Panc1 (cell line): ENCODE measurements around the gene PXN. TPM values are rescaled to one million over a fixed set of nuclear protein-coding genes. Genes with fewer than 3 reads are reported as not detected.

Experiments
- ATAC-seq: fragments of 200-7000 bp; cut with Tn5 transposase; 2 replicates; pipeline ENCODE4 v1.9.1; 2020; ENCODE audit warnings: mild to moderate bottlenecking, moderate library complexity
- BruUV-seq: library from RNA; stranded (reverse); fragments of 400-500 nt; replicated peaks from 2 replicates; lab custom pipeline; 2021; lab: Mats Ljungman, UMichigan
- CTCF ChIA-PET: fragments of 300-600 bp; sonication (Branson Sonifier 250); formaldehyde crosslinking; loops from one replicate; lab custom pipeline; 2022; ENCODE audit warnings: antibody characterized with exemption; lab: Charles Lee
- POLR2A ChIA-PET: fragments of 300-600 bp; sonication (Branson Sonifier 250); formaldehyde crosslinking; loops from one replicate; lab custom pipeline; 2022; ENCODE audit warnings: antibody characterized with exemption; lab: Charles Lee
- DNase-seq: peaks from one replicate; pipeline ENCODE4 v3.0.0-alpha.2; 2010; ENCODE audit warnings: low read depth, low spot score
- H3K27ac ChIP-seq: 2 replicates; pipeline ENCODE4 v1.5.1; 2011; ENCODE audit warnings: mild to moderate bottlenecking, low read length, inconsistent platforms
- H3K27me3 ChIP-seq: fragments of 200-500 bp; sonication (Bioruptor generic); 2 replicates; pipeline ENCODE4 v1.6.0; 2014; ENCODE audit warnings: low read length, inconsistent platforms; ENCODE audit not compliant: control insufficient read depth, insufficient read depth
- H3K36me3 ChIP-seq: fragments of 200-500 bp; sonication (Bioruptor generic); 2 replicates; pipeline ENCODE4 v1.5.1; 2014; ENCODE audit warnings: inconsistent platforms, mild to moderate bottlenecking, low read length, moderate library complexity; ENCODE audit not compliant: control insufficient read depth, insufficient read depth
- H3K4me1 ChIP-seq: 2 replicates; pipeline ENCODE4 v1.5.1; 2011; ENCODE audit warnings: inconsistent platforms, mild to moderate bottlenecking, low read length, moderate library complexity; ENCODE audit not compliant: control insufficient read depth, insufficient read depth
- H3K4me3 ChIP-seq, 2 experiments: 2 replicates each; pipeline ENCODE4 v1.5.1; 2011 to 2012; ENCODE audit warnings: low read depth in 2 of 2, low read length in 2 of 2, mild to moderate bottlenecking in 2 of 2, inconsistent platforms in 1 of 2, moderate library complexity in 1 of 2
- H3K9me3 ChIP-seq: fragments of 200-500 bp; sonication (Bioruptor generic); 2 replicates; pipeline ENCODE4 v1.5.1; 2014; ENCODE audit warnings: low read depth, mild to moderate bottlenecking, inconsistent platforms, low read length, moderate library complexity; ENCODE audit not compliant: control insufficient read depth, insufficient read depth
- CTCF ChIP-seq: fragments of 450-650 bp; IDR thresholded peaks from 2 replicates; pipeline ENCODE4 v1.5.1; 2017; ENCODE audit warnings: mild to moderate bottlenecking
- POLR2AphosphoS5 ChIP-seq: IDR thresholded peaks from 2 replicates; pipeline ENCODE4 v1.6.1; 2012; ENCODE audit warnings: mild to moderate bottlenecking, low read depth, low read length, moderate library complexity
- SIN3A ChIP-seq: IDR thresholded peaks from 2 replicates; pipeline ENCODE4 v1.6.1; 2012; ENCODE audit warnings: low read depth, mild to moderate bottlenecking, low read length, moderate library complexity, borderline replicate concordance; ENCODE audit not compliant: insufficient read depth
- TCF7L2 ChIP-seq: IDR thresholded peaks from 2 replicates; pipeline ENCODE4 v1.6.1; 2011; ENCODE audit warnings: mild to moderate bottlenecking, low read depth, low read length, inconsistent platforms
- in situ Hi-C: cut with HindIII; loops from 2 replicates; pipeline ENCODE4 v1.10.0; 2016; ENCODE audit warnings: low sequenced_read_pairs, low pct_unique_long_range_greater_than_20kb
- intact Hi-C: fragments of 100-400 bp; cut with micrococcal nuclease; formaldehyde crosslinking; loops from one replicate; pipeline ENCODE4 v1.10.0; 2022; ENCODE audit not compliant: unreplicated experiment
- total RNA-seq: library from RNA; stranded (reverse); gene quantifications from one replicate; pipeline ENCODE4 v1.2.1, GENCODE V29; 2021; ENCODE audit not compliant: unreplicated experiment
- TF ChIP-seq, protein P1 (sequence below), 2 experiments: IDR thresholded peaks; 2 replicates each; pipeline ENCODE4 v1.6.1; 2011 to 2012; ENCODE audit warnings: low read depth in 2 of 2, control low read depth in 1 of 2, low read length in 1 of 2, mild to moderate bottlenecking in 1 of 2, moderate library complexity in 1 of 2; ENCODE audit not compliant: insufficient read depth in 1 of 2

Gene PXN
- total RNA-seq, 1 experiment from 2014 or later, result 484 TPM

DNA sequence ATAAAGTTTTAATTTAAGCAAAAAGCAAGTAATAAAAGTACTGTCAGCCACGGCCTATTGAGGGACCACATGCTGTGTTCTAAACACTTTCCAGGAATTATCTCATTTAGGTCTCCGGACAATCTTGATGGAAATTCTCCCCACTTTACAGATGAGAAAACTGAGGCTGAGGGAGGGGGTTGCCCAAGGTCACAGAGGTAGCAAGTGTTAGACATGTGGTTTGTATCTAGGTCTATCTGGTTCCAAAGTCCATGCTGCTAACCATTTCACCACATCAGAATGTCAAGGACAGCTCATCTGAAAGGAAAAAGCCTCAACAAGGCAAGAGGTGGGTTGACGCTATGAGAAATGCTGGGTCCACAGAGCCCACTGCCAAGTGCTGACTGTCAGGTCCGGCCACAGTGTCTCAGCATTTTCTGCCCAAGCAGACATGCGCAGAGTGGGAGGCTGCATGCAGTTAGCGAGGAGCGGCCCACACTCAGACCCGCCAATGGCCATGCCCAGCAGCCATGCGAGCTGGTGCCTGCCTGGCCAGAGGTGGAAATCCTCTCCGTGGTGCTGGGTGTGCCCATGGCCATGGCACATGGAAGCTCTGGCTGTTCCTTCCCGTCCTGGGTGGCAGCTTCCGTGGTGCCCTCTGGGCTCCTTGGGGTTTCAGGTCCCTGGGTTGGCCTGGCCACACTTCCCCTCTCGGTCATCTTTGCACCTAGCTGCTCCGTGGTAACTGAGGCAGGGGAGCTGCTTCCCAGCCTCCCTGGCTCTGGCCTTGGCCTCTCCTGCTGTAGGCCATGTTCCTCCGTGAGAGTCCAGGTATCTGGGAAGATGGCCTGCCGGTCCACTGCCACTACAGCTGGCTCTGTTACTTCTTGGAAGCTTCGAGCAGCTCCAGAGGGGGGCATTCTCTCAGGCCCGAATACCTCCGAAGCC lies 46.6 kb downstream of the PXN start:
- BruUV-seq, result no TSS peak
- in situ Hi-C loops, result no loop called here
- intact Hi-C loops, result no loop called here
- Histone ChIP-seq H3K27ac (peak overlapping the region; percentile 89), H3K9me3 (no peaks in the 10 kb centered on the region), H3K36me3 (peaks cover 26% of the 10 kb centered on the region), H3K27me3 (no peaks in the 10 kb centered on the region), H3K4me3 (no peak overlapping the region), H3K4me1 (peaks cover 72% of the 10 kb centered on the region)
- ChIA-PET CTCF (interaction anchor here (0.8 to 1.1 kb wide), 2 partner anchors 10 to 49 kb away, joined by 3 read pairs; no protein-coding TSS in a partner anchor), POLR2A (interaction anchor here (1.2 kb wide), 1 partner anchor 18 kb away, joined by 4 read pairs; the partner anchor contains the start of gene RPLP0)
- ATAC-seq, result no peak
- DNase-seq, result no peak
- TF ChIP-seq POLR2AphosphoS5, result no peak; the same call in 1 of the 2 replicates
- TF ChIP-seq CTCF, result no peak
- no peak for TF ChIP-seq TCF7L2
- TF ChIP-seq, protein P1, sequence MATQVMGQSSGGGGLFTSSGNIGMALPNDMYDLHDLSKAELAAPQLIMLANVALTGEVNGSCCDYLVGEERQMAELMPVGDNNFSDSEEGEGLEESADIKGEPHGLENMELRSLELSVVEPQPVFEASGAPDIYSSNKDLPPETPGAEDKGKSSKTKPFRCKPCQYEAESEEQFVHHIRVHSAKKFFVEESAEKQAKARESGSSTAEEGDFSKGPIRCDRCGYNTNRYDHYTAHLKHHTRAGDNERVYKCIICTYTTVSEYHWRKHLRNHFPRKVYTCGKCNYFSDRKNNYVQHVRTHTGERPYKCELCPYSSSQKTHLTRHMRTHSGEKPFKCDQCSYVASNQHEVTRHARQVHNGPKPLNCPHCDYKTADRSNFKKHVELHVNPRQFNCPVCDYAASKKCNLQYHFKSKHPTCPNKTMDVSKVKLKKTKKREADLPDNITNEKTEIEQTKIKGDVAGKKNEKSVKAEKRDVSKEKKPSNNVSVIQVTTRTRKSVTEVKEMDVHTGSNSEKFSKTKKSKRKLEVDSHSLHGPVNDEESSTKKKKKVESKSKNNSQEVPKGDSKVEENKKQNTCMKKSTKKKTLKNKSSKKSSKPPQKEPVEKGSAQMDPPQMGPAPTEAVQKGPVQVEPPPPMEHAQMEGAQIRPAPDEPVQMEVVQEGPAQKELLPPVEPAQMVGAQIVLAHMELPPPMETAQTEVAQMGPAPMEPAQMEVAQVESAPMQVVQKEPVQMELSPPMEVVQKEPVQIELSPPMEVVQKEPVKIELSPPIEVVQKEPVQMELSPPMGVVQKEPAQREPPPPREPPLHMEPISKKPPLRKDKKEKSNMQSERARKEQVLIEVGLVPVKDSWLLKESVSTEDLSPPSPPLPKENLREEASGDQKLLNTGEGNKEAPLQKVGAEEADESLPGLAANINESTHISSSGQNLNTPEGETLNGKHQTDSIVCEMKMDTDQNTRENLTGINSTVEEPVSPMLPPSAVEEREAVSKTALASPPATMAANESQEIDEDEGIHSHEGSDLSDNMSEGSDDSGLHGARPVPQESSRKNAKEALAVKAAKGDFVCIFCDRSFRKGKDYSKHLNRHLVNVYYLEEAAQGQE (IDR thresholded peaks at IDR 0.05; ENCODE audit: insufficient read depth in 1 of 2, low read depth in 2 of 2, low read length in 1 of 2), result no peak
- TF ChIP-seq SIN3A, result no peak

GRCh38 chr12:120216742-120217605 lies 48.6 kb downstream of the PXN start:
- ChIA-PET CTCF (interaction anchor here (0.5 to 1.2 kb wide), 2 partner anchors 11 to 15 kb away, joined by 3 to 6 read pairs; no protein-coding TSS in a partner anchor), POLR2A (interaction anchor here (1.2 kb wide), 1 partner anchor 74 kb away, joined by 5 read pairs; no protein-coding TSS in a partner anchor)
- intact Hi-C loops, result no loop called here
- no peaks in the 10 kb centered on the region for H3K9me3 ChIP-seq
- no peaks in the 10 kb centered on the region for H3K27me3 ChIP-seq
- no TSS peak for BruUV-seq
- H3K27ac ChIP-seq, result peak overlapping the region; percentile 44
- no peak overlapping the region for H3K4me3 ChIP-seq
- H3K36me3 ChIP-seq, result peaks cover 23% of the 10 kb centered on the region
- in situ Hi-C loops, result no loop called here
- ATAC-seq (peak; percentile 6), DNase-seq (no peak)
- H3K4me1 ChIP-seq, result peaks cover 64% of the 10 kb centered on the region
- no peak for TF ChIP-seq TCF7L2
- TF ChIP-seq POLR2AphosphoS5, result peak; percentile 61
- TF ChIP-seq SIN3A, result no peak
- TF ChIP-seq, protein P1 (IDR thresholded peaks at IDR 0.05; ENCODE audit: insufficient read depth in 1 of 2, low read depth in 2 of 2, low read length in 1 of 2), result no peak
- TF ChIP-seq CTCF, result no peak
